HG03575 (cell line): ENCODE measurements around the gene ATF7.
A peak's percentile ranks its signal among the peaks of the same experiment; 100 is the strongest.
"Not testable (repeated sequence)": the region's sequence is repeated elsewhere in the genome, so short reads cannot be mapped to it uniquely, and the experiment has no call there.

Source experiments
- ATAC-seq: cut with Tn5 transposase; IDR thresholded peaks from one replicate; pipeline ENCODE4 v1.9.1; 2021; ENCODE audit not compliant: unreplicated experiment, insufficient number of reproducible peaks, low FRiP score; ENCODE audit errors: extremely low read depth

The ATF7 gene

GRCh38 chr12:53625946-53626701 is at the start of gene ATF7:
TSS of gene ATF7 (minus strand) at chr12:53626382. CDS start at chr12:53601000, 25,382 bp downstream.
- peak; percentile 77 for ATAC-seq

DNA sequence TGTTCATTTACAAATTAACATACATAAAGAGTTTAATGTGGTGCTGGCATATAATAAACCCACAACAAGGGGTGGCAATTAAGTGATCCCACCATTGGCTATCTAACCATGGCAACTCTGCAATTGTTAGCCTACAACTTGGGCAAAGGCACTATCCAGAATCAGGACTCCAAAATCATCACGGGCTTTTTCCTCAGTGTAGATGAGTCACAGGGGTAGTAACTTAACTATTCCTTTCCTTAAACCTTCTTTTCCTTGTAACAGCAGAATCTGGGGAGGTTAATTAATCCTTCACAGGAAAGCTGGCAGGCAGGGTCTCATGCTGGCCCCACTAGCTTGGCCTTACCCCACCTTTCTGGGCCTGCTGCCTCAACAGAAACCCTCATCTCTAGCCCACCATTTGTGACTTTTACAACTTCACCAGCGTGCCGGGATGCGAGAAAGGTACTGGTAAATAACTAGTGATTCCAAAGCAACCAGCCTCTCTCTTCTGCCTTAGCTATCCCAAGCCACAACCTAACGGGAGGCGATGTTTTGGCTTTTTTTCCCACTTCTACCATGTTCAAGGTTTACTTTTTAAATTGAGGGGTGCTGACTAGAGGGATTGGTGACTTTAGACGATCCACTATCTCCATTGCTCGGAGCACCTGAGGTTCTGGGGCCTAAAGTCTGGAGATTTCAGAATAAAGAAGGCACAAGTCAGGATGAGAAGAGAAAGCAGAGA is 49.0 kb upstream of the ATF7 start:
- no peak for ATAC-seq

GRCh38 chr12:53670971-53671370 is 44.8 kb upstream of the ATF7 start:
- no peak for ATAC-seq

GRCh38 chr12:53670308-53670707 is 44.1 kb upstream of the ATF7 start:
- ATAC-seq: no peak

DNA sequence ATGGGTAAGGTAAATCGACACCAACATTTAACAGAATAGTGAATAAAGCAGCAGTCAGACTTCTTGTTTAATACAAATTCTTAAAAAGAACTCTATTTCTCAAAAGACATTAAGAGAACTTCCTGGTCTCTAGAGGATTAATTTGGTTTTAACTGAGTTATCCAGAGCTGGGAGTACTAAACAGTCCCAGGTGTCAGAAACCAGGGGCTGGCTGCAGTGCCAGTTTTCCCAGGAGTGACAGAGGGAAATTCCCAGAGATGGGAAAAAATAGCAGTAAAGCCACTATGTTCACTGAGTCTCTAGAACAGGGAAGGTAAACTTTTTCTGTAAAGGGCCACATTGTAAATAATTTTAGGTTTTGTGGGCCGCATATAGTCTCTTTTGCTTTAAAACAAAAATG is 40.9 kb upstream of the ATF7 start:
- ATAC-seq: no peak

DNA sequence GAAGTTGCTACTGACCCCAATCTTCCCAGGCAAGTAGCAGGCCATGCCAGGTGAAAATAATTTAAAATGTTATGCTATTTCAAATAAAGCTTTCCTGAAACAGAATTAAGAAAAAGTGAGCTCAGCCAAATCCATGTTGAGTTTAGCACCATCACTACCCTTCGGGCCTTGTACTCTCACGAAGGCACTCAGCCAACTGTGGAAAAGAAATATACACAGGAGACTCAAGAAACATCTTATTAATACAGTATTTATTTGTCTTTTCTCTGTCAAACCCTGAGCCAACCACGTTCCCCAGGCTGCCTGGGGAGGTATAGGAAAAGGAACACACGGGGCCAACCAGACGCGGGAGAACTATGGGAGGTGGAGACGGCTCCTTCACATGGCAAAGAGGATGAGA is 38.8 kb upstream of the ATF7 start:
- no peak for ATAC-seq

- ATAC-seq: no peak
Observed at GRCh38 chr12:53664191-53664590, 38.0 kb upstream of the ATF7 start.

- no peak for ATAC-seq
Observed at GRCh38 chr12:53660041-53660440, 33.9 kb upstream of the ATF7 start.

DNA sequence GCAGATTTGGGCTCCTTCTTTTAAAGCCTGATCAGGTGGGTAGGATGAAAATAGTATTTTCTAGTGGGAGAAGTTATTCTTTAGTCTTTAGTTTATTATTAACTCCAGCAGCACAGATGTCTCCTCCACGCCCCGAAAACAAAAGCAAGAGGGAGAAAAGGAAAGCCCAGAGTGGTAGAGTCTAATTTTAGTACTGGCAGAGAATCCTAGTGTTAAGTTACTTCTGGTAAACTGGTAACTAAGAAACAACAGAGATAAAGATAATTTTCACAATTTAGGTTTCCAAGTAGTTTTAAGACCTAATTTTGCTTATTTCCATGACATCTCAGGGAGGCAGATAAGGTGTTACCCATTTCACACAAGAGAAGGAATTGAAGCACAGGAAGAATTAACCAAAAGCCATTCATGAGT is 33.4 kb upstream of the ATF7 start:
- no peak for ATAC-seq

GRCh38 chr12:53659011-53659551 is 32.9 kb upstream of the ATF7 start:
- ATAC-seq: no peak

DNA sequence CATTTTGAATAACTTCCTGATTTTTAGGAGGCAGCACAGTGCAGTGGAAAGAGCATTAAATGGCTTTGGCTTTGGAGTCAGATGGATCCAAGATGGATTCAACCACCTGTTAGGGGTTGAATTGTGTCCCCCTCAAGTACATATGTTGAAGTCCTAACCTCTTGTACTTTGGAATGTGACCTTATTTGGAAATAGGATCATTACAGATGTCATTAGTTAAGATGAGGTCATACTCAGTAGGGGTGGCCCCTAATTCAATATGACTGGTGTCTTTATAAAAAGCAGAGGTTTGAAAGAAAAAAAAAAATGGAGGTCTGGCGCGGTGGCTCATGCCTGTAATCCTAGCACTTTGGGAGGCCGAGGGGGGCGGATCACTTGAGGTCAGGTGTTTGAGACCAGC is 30.9 kb upstream of the ATF7 start:
- ATAC-seq: no peak

- ATAC-seq: no peak
Observed at GRCh38 chr12:53653595-53653994, 27.4 kb upstream of the ATF7 start.

DNA sequence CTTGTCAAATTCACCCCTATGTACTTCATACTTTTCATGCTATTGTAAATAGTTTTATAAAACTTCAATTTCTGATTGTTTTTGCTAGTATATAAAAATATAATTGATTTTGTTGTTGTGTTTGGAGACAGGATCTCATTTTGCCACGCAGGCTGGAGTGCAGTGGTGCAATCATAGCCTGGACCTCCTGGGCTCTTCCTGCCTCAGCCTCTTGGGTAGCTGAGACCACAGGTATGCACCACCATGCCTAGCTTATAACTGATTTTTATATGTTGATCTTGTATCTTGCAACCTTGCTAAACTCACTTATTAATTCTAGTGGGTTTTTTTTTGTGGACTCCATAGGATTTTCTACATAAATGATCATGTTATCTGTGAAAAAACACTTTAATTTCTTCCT is 26.2 kb upstream of the ATF7 start:
- no peak for ATAC-seq

GRCh38 chr12:53651737-53652136 is 25.6 kb upstream of the ATF7 start:
- ATAC-seq: no peak

DNA sequence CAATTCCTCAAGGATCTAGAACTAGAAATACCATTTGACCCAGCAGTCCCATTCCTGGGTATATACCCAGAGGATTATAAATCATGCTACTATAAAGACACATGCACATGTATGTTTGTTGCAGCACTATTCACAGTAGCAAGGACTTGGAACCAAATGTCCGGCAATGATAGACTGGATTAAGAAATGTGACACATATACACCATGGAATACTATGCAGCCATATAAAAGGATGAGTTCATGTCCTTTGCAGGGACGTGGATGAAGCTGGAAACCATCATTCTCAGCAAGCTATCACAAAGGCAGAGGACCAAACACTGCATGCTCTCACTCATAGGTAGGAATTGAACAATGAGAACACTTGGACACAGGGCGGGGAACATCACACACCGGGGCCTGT is 20.1 kb upstream of the ATF7 start:
- not testable (repeated sequence) for ATAC-seq

- ATAC-seq: no peak
Observed at GRCh38 chr12:53645165-53645564, 19.0 kb upstream of the ATF7 start.

- no peak for ATAC-seq
Observed at GRCh38 chr12:53644133-53644532, 18.0 kb upstream of the ATF7 start.

DNA sequence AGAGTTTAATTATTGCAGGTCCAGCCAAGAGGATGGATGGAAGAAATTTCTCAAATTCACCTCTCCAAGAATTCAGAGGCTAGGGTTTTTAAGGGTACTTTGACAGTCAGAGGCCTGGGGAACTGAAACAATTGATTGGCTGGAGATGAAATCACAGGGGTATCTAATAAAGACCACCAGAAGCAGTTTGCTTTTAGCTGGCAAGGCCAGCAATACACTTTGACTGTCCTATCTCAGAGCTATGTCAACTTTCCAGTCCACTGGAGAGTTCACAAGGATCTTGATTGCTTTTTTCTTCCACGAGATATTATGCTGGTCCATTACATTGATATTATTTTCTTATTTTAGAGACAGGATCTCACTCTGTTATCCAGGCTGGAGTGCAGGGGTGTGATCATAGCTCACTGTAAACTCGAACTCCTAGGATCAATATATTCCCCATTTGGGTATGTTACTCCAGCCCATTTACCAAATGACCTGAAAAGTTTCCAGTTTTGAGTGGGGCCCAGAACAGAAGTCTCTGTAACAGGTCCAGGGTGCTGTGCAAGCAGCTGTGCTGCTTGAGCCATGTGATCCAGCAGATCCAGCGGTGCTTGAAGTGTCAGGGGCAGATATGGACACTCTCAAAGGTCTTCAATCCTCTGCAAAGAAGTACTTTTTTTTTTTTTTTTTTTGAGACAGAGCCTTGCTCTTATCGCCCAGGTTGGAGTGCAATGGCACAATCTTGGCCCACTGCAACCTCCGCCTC is 17.2 kb upstream of the ATF7 start:
- no peak for ATAC-seq

DNA sequence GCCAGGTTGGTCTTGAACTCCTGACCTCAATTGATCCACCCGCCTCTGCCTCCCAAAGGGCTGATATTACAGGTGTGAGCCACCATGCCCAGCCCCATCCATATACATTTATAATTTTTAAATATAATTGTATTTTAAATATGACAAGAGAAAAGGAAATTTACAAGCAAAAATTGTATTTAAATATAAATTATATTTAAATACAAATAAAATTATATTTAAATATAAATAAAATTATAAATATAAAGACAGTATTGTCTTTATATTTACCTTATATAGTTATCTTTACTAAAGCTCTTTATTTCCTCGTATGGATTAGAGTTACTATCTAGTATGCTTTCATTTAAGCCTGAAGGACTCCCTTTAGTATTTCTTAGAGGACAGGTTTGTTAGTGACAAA is 11.9 kb upstream of the ATF7 start:
- no peak for ATAC-seq

DNA sequence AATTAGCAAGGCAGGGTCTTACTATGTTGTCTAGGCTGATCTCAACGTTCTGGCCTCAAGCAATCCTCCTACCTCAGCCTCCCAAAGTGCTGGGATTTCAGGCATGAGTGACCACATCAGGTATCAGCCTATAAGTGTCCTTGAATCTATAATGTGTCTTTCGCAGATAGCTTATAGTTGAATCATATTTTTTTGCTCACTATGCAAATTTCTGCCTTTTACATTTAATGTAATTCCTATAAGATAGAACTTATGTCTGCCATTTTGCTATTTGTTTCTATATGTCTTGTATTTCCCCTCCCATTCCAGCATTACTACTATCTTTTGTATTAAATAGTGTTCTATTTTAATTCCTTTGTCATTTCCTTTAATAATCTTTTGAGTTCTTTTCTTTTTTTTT is 10.5 kb upstream of the ATF7 start:
- ATAC-seq: no peak
